ENCODE results near the gene TBC1D20. TPM values are rescaled to one million over a fixed set of nuclear protein-coding genes. Genes with fewer than 3 reads are reported as not detected.

Gene TBC1D20
- total RNA-seq, 4 donors from 2014 or later, result 34.9 to 47.7 (median 41.7) TPM

GRCh38 chr20:407953-408842 lies 54.1 kb downstream of the TBC1D20 start, which contains the start of gene RBCK1:
TSS of gene RBCK1 (plus strand) at chr20:408299. CDS start at chr20:408758, 459 bp downstream.
- Histone ChIP-seq H3K27ac (replicated peaks in 1 of 4) (peak within 1 kb of the TSS; percentile 82 to 97 (median 95)), H3K27me3 (no peaks in the 10 kb centered on the region), H3K36me3 (peaks cover 0 to 35% (median 15%) of the 10 kb centered on the region in 4 donors), H3K4me1 (peaks cover 16 to 31% (median 29%) of the 10 kb centered on the region in 4 donors), H3K9me3 (no peaks in the 10 kb centered on the region), H3K4me3 (peak within 1 kb of the TSS; percentile 78 to 99 (median 92))
- peak; percentile 95 for DNase-seq (ENCODE audit: extremely low spot score)
- intact Hi-C loops (cut with DNase I), result loop anchor here (5.0 kb wide), 3 partner anchors 54 to 69 kb away; partner anchors contain the start of gene TBC1D20
- TF ChIP-seq POLR2AphosphoS5 (IDR thresholded peaks at IDR 0.05) (peak; percentile 66 to 69), CTCF (IDR thresholded peaks at IDR 0.05) (no peak)
- WGBS, result 0% methylated on average over 17 of the region's 87 CpGs

GRCh38 chr20:407133-407952 lies 55.0 kb downstream of the TBC1D20 start:
- Histone ChIP-seq H3K4me3 (peak overlapping the region; percentile 78 to 99 (median 92)), H3K27me3 (no peaks in the 10 kb centered on the region), H3K36me3 (peaks cover 0 to 26% (median 13%) of the 10 kb centered on the region in 4 donors), H3K4me1 (peaks cover 16 to 31% (median 29%) of the 10 kb centered on the region in 4 donors), H3K9me3 (no peaks in the 10 kb centered on the region), H3K27ac (replicated peaks in 1 of 4) (peak overlapping the region; percentile 82 to 97 (median 95))
- WGBS, result 12% methylated on average over 29 of the region's 45 CpGs
- DNase-seq (ENCODE audit: extremely low spot score), result no peak
- TF ChIP-seq POLR2AphosphoS5 (IDR thresholded peaks at IDR 0.05) (peak; percentile 9 to 61), POLR2A (IDR thresholded peaks at IDR 0.05; ENCODE audit: low read depth) (no peak), CTCF (IDR thresholded peaks at IDR 0.05) (peak in 2 of 3 experiments; percentile 5 to 6)
- intact Hi-C loops (cut with DNase I), result loop anchor here (5.0 kb wide), 3 partner anchors 55 to 70 kb away; partner anchors contain the start of gene TBC1D20

GRCh38 chr20:406200-407132 lies 55.9 kb downstream of the TBC1D20 start:
- Histone ChIP-seq H3K4me1 (peaks cover 16 to 31% (median 29%) of the 10 kb centered on the region in 4 donors), H3K36me3 (peaks cover 0 to 17% (median 9%) of the 10 kb centered on the region in 4 donors), H3K4me3 (no peak overlapping the region), H3K27ac (replicated peaks in 1 of 4) (peak overlapping the region; percentile 82 to 97 (median 95)), H3K27me3 (no peaks in the 10 kb centered on the region), H3K9me3 (no peaks in the 10 kb centered on the region)
- 89% methylated on average over 9 of the region's 9 CpGs for WGBS
- intact Hi-C loops (cut with DNase I), result loop anchor here (5.0 kb wide), 3 partner anchors 54 to 71 kb away; partner anchors contain the start of gene TBC1D20
- TF ChIP-seq EP300 (IDR thresholded peaks at IDR 0.05), result no peak
- no peak for TF ChIP-seq CTCF (IDR thresholded peaks at IDR 0.05)
- TF ChIP-seq POLR2A (IDR thresholded peaks at IDR 0.05; ENCODE audit: low read depth), result no peak
- no peak for TF ChIP-seq POLR2AphosphoS5 (IDR thresholded peaks at IDR 0.05)
- no peak for DNase-seq (ENCODE audit: extremely low spot score)

- Histone ChIP-seq H3K9me3 (no peaks in the 10 kb centered on the region), H3K4me1 (peaks cover 6 to 15% (median 14%) of the 10 kb centered on the region in 4 donors), H3K36me3 (no peaks in the 10 kb centered on the region), H3K27ac (replicated peaks in 1 of 4) (no peak overlapping the region), H3K4me3 (no peak overlapping the region), H3K27me3 (no peaks in the 10 kb centered on the region)
- no peak for TF ChIP-seq POLR2AphosphoS5 (IDR thresholded peaks at IDR 0.05)
- TF ChIP-seq CTCF (IDR thresholded peaks at IDR 0.05), result no peak
- no peak for TF ChIP-seq EP300 (IDR thresholded peaks at IDR 0.05)
- no peak for TF ChIP-seq POLR2A (IDR thresholded peaks at IDR 0.05; ENCODE audit: low read depth)
- intact Hi-C loops (cut with DNase I), result no loop called here
- 91% methylated on average over 4 of the region's 4 CpGs for WGBS
- no peak for DNase-seq (ENCODE audit: extremely low spot score)
Observed at GRCh38 chr20:404088-404487, 58.2 kb downstream of the TBC1D20 start.
